GM12875 (cell line): ENCODE data around the gene CD300E.
A peak's percentile ranks its signal among the peaks of the same experiment; 100 is the strongest.

Experiments
- H3K4me3 ChIP-seq: one replicate; pipeline ENCODE4 v1.5.1; 2011; ENCODE audit warnings: low read depth, low read length, control low read depth
- CTCF ChIP-seq: IDR thresholded peaks from 2 replicates; pipeline ENCODE4 v1.5.1; 2011; ENCODE audit warnings: low read depth, mild to moderate bottlenecking, control low read depth, inconsistent platforms, low read length, moderate library complexity, borderline replicate concordance; ENCODE audit not compliant: insufficient read depth

The CD300E gene

DNA sequence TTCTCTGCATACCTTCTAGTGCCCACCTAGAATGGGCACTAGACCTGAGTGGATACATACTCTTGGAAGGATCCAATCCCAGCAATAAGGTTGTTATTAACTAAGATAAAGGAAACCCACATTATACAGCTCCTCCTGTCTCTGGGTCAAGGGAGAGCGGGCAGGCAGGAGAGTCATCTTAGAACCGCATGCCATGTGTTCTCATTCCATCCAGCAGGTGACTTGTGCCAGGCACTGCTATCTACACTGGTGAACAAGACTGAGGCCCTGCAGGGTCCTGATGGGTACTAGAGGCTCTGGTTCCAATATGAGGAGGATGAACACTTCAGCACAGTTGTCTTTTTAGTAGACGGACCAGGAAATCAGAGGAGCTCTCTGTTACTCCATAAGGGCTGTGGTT lies 50.4 kb downstream of the CD300E start:
- no peak overlapping the region for H3K4me3 ChIP-seq
- TF ChIP-seq CTCF = no peak

DNA sequence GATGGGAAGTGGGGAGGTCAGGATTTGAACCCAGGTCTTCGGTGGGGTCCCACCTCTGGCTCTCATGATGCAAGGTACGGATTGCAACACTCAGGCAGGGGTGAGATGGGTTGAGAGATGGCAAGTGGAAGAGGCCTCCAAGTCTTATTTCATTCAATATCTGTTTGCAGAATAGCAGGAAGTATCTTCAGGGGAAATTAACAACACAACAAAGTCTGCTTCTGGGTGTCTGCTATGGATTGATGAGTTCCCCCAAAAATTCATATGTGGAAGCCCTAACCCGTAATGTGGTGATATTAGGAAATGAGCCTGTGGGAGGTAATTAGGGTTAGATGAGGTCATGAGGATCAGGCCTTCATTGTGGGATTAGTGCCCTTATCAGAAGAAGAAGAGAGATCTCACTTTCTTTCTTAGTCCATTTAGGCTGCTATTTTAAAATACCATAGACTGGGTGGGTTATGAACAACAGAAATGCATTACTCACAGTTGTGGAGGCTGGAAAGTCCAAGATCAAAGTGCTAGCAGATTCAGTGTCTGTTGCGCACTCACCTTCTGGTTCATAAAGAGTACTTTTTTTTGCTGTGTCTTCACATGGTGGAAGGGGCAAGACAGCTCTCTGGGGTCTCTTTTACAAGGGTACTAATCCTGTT lies 51.8 kb downstream of the CD300E start:
- TF ChIP-seq CTCF = no peak
- H3K4me3 ChIP-seq = no peak overlapping the region

GRCh38 chr17:74569020-74570003 lies 54.2 kb downstream of the CD300E start:
- H3K4me3 ChIP-seq = no peak overlapping the region
- no peak for TF ChIP-seq CTCF

- TF ChIP-seq CTCF = no peak
- no peak overlapping the region for H3K4me3 ChIP-seq
These were observed 55.2 kb downstream of the CD300E start for GRCh38 chr17:74568106-74568873.

- no peak within 1 kb of the TSS for H3K4me3 ChIP-seq
- TF ChIP-seq CTCF = no peak
These were observed 56.1 kb downstream of the CD300E start, which contains the start of gene CD300H for GRCh38 chr17:74567397-74567796. Gene CD300H, minus strand, starts transcription at chr17:74567509.

GRCh38 chr17:74566132-74566753 lies 57.3 kb downstream of the CD300E start:
- peak; percentile 83 for TF ChIP-seq CTCF
- no peak overlapping the region for H3K4me3 ChIP-seq
